Measurements from ENCODE around the gene CFAP45.

CFAP45 gene

DNA sequence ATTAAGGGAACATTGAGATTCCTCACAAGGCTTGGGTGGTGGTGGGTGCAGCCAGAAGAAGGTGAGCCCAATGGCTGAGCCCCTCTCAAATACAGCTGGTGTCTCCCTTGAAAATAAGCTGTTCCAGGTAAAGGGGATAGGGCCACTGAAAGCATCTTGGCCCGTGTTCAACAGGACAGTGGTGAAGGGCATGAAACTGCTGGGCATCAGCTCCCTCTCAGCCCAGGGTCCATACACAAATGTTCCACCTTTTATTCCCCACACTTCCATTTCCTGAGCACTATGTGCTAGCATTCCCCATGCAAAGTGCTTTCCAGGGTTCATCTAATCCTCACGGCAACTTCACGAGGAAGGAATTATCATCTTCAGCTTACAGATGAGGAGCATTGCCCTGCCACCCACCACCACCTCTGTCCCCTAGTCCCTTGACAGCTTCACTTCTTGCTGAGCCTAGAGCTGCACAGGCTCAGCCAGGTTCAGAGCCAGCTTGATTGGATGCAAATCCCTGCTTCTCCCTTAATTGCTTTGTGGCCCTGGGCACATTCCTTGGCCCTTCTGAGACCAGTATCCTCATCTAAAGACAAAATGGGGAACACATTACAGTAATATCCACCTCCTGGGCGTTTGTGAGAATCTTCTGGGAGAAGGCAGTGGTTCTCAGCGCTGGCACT, 15.7 kb upstream of the CFAP45 start:
- H3K4me1 ChIP-seq, result peaks cover 19% of the 10 kb centered on the region
- H3K27me3 ChIP-seq, result no peaks in the 10 kb centered on the region
- H3K36me3 ChIP-seq, result peaks cover 6% of the 10 kb centered on the region
- no peak for DNase-seq
- no peak overlapping the region for H3K4me3 ChIP-seq (ENCODE audit: low read depth, low read length)
- H3K9me3 ChIP-seq, result no peaks in the 10 kb centered on the region; the same call in 1 of the 2 replicates
- TF ChIP-seq CTCF (IDR thresholded peaks at IDR 0.05; ENCODE audit: low read depth, low read length), result no peak

- no peaks in the 10 kb centered on the region; the same call in 1 of the 2 replicates for H3K9me3 ChIP-seq
- peaks cover 31% of the 10 kb centered on the region for H3K4me1 ChIP-seq
- no peak for DNase-seq
Measured at GRCh38 chr1:159914252-159915018, 14.5 kb upstream of the CFAP45 start.

DNA sequence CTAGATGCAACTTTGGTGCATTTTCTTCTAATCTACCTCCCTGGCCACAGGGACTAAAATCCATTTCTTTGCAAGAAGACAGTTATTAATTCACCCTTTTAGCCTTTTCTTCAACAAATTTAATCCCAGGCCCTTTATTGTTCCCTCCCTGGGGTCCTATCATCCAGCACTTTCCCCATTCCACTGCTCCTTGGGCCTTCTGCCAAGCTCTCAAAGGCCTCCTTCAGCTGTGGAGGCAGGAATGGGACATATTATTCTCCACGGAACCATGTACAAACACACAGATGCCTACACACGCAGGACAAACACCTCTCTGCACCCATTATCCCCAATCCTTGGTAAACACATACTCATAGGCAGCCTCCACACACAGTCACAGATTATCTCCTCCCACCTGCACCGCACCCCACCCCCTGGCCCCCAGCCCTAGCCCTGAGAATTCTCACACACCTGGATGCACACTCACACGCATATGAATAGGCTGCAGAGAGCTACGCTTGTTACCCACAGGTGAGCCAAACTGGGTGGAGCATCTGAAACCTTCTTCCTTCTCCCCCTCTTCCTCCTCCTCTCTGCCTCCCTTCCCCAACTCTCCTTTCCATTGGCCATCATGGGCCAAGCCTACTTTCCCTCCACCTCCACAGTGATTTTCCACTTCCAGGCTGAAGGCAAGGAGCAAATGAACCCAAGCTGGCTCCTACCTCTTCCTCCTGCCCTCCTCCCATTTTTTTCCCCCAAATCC, 13.7 kb upstream of the CFAP45 start:
- DNase-seq, result no peak
- Histone ChIP-seq H3K36me3 (0 out of 2 replicates have a peak, but pooled peaks cover under 1% of the 10 kb centered on the region), H3K27me3 (no peaks in the 10 kb centered on the region), H3K4me3 (ENCODE audit: low read depth, low read length) (no peak overlapping the region), H3K4me1 (peaks cover 36% of the 10 kb centered on the region), H3K9me3 (no peaks in the 10 kb centered on the region; the same call in 1 of the 2 replicates)
- no peak for TF ChIP-seq CTCF (IDR thresholded peaks at IDR 0.05; ENCODE audit: low read depth, low read length)

More at GRCh38 chr1:159914252-159915018, 14.5 kb upstream of the CFAP45 start:
- TF ChIP-seq CTCF (IDR thresholded peaks at IDR 0.05; ENCODE audit: low read depth, low read length), result no peak
- Histone ChIP-seq H3K4me3 (ENCODE audit: low read depth, low read length) (no peak overlapping the region), H3K27me3 (no peaks in the 10 kb centered on the region), H3K36me3 (0 out of 2 replicates have a peak, but pooled peaks cover 2% of the 10 kb centered on the region)

DNA sequence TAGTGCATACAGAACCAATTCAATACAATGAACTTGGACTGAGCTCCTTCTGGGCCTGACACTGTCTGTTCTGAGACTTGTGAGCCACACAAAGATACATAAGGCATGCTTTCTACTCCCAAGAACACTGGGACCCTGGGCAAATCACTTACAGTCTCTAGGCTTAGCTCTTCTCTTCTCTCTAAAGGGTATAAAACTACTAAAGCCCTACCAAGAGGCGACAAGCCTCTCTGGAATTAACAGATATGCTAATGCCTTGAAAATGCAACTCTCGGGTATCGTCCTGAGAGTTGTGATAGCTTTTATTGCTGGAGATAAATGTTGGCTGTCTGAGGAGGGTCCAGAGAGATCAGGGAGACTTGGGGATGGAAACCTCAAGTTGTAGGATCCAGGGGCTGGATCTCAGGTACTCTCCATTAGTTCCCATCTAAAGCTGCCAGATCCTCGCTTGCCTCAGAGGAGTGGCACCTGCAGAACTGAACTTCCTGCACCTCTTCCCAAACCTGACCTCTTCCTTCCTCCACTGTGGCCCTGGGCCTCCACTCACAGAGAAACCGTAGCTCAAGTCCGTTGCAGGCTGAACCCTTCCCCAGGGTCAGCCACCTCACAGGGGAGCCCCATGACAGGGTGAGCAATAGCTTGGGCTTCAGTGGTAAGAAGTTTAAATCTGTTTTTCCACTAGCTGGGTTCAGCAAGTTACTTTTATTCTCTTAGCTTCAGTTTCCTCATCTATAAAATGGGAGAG, 11.5 kb upstream of the CFAP45 start:
- TF ChIP-seq CTCF (IDR thresholded peaks at IDR 0.05; ENCODE audit: low read depth, low read length), result no peak
- H3K36me3 ChIP-seq, result no peaks in the 10 kb centered on the region
- H3K4me1 ChIP-seq, result peaks cover 33% of the 10 kb centered on the region
- no peaks in the 10 kb centered on the region for H3K27me3 ChIP-seq
- DNase-seq, result no peak
- no peaks in the 10 kb centered on the region for H3K9me3 ChIP-seq
- H3K4me3 ChIP-seq (ENCODE audit: low read depth, low read length), result no peak overlapping the region

DNA sequence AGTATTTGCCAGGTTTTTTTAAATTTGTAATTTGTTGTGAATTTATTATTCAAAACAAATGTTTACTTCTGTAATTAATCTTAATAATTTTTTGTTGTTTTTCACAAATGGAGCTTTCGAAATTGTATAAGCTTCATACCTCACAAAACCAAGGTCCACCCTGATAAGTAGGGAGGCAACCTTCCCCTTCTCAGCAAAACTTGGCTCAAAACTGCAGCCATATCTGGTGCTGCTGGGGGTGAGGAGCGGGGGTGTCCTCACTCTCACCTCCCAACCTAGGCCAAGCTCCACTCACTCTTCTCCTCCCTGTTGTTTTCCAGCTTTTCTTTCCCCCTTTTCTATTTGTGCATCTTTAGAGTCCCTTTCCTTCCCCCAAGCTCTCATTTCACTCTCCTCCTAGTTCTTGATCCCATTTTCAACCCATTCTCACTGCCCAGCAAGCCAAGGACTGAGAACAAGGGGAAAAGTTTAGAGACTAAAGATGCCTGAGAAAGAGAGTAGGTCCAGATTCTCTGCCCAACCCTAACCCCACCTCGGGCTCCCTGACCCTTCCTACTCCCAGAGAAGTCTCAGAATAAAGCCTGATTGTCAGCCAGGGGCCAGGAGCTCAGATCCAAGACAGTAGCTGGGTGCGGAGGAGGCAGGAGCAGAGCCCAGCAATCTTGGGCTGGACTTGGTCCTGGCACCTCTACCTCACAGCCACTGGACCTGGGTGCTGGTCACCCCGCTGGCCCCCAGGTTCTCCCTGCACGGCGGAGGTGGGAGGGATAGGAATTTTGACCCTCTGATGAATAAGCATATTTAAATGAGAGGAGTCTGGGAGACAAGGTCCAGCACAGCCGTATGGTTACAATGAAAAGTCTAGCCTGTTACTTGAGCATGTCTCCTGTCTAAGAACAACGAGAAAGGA, 8.3 kb upstream of the CFAP45 start:
- H3K27me3 ChIP-seq, result no peaks in the 10 kb centered on the region
- H3K36me3 ChIP-seq, result no peaks in the 10 kb centered on the region
- H3K9me3 ChIP-seq, result no peaks in the 10 kb centered on the region
- no peak for DNase-seq
- H3K4me3 ChIP-seq (ENCODE audit: low read depth, low read length), result no peak overlapping the region
- TF ChIP-seq CTCF (IDR thresholded peaks at IDR 0.05; ENCODE audit: low read depth, low read length), result no peak
- H3K4me1 ChIP-seq, result peaks cover 23% of the 10 kb centered on the region
